SK-N-SH (cell line): ENCODE data around the gene KCNF1. TPM values are rescaled to one million over a fixed set of nuclear protein-coding genes. Genes with fewer than 3 reads are reported as not detected.

Source experiments
- CTCF ChIA-PET: fragments of 300-600, 350-600 bp; formaldehyde crosslinking; extraction: SDS; loops from one replicate; lab custom pipeline; 2021; lab: Yijun Ruan, JAX
- POLR2A ChIA-PET: fragments of 350-600 bp; sonication (Branson Sonifier 250); formaldehyde crosslinking; extraction: SDS; loops from one replicate; lab custom pipeline; 2020; ENCODE audit warnings: antibody characterized with exemption, inconsistent platforms; lab: Yijun Ruan, JAX
- DNase-seq: peaks from one replicate; pipeline ENCODE4 v3.0.0; 2012
- H2AFZ ChIP-seq: fragments of 200-600 bp; sonication (generic); 2 replicates; pipeline ENCODE4 v1.8.1; 2016; ENCODE audit warnings: antibody characterized with exemption, mild to moderate bottlenecking, low read depth
- H3F3A ChIP-seq: fragments of 200-600 bp; sonication (generic); replicated peaks from 2 replicates; pipeline ENCODE3; 2016; ENCODE audit warnings: antibody characterized with exemption, mild to moderate bottlenecking; ENCODE audit not compliant: insufficient read depth
- H3K27ac ChIP-seq, 2 experiments: fragments of 200-500 bp in 1 of 2; fragments of 200-600 bp in 1 of 2; sonication (Bioruptor generic) in 1 of 2; sonication (generic), shearing (Covaris generic) in 1 of 2; 2 replicates each; pipeline versions ENCODE4 v1.5.1 to v1.6.1; 2014 to 2016; ENCODE audit warnings: low read depth in 2 of 2, inconsistent platforms in 1 of 2, low read length in 1 of 2, mild to moderate bottlenecking in 1 of 2, mixed read lengths in 1 of 2
- H3K27me3 ChIP-seq: fragments of 200-600 bp; sonication (generic), shearing (Covaris generic); 2 replicates; pipeline ENCODE4 v1.6.1; 2016; ENCODE audit warnings: mixed run types; ENCODE audit not compliant: insufficient read depth
- H3K36me3 ChIP-seq, 2 experiments: fragments of 200-500 bp in 1 of 2; fragments of 200-600 bp in 1 of 2; sonication (Bioruptor generic) in 1 of 2; sonication (generic) in 1 of 2; replicated peaks in 1 of 2; 2 replicates each; pipeline versions ENCODE3 to v1.5.1; 2014 to 2016; ENCODE audit warnings: low read length in 1 of 2, mild to moderate bottlenecking in 1 of 2; ENCODE audit not compliant: insufficient read depth in 2 of 2, control insufficient read depth in 1 of 2
- H3K4me1 ChIP-seq, 2 experiments: fragments of 200-500 bp in 1 of 2; fragments of 200-600 bp in 1 of 2; sonication (Bioruptor generic) in 1 of 2; sonication (generic), shearing (Covaris generic) in 1 of 2; 2 replicates each; pipeline versions ENCODE4 v1.5.1 to v1.6.1; 2014 to 2016; ENCODE audit warnings: low read depth in 1 of 2, low read length in 1 of 2, mixed run types in 1 of 2; ENCODE audit not compliant: insufficient read depth in 2 of 2, control insufficient read depth in 1 of 2
- H3K4me2 ChIP-seq: fragments of 200-600 bp; sonication (generic), shearing (Covaris generic); 2 replicates; pipeline ENCODE4 v1.6.1; 2017; ENCODE audit warnings: mixed run types
- H3K4me3 ChIP-seq, 2 experiments: fragments of 200-500 bp in 1 of 2; fragments of 200-600 bp in 1 of 2; sonication (Bioruptor generic) in 1 of 2; sonication (generic), shearing (Covaris generic) in 1 of 2; 2 replicates each; pipeline versions ENCODE4 v1.5.1 to v1.8.1; 2014 to 2016; ENCODE audit warnings: low read depth in 2 of 2, inconsistent platforms in 1 of 2, low read length in 1 of 2, mild to moderate bottlenecking in 1 of 2, mixed read lengths in 1 of 2, moderate library complexity in 1 of 2
- H3K79me2 ChIP-seq: fragments of 200-600 bp; sonication (generic); 2 replicates; pipeline ENCODE4 v1.8.1; 2017; ENCODE audit warnings: mild to moderate bottlenecking; ENCODE audit not compliant: insufficient read depth
- H3K9ac ChIP-seq: fragments of 200-600 bp; sonication (generic); 2 replicates; pipeline ENCODE4 v1.6.1; 2017; ENCODE audit warnings: mixed run types
- H3K9me2 ChIP-seq: fragments of 200-600 bp; sonication (generic); 2 replicates; pipeline ENCODE4 v1.6.1; 2017; ENCODE audit warnings: mixed run types
- H3K9me3 ChIP-seq: fragments of 200-600 bp; sonication (generic); 2 replicates; pipeline ENCODE4 v1.6.1; 2017; ENCODE audit warnings: mixed run types, mild to moderate bottlenecking, moderate library complexity
- H4K20me1 ChIP-seq: fragments of 200-600 bp; sonication (generic); 2 replicates; pipeline ENCODE4 v1.6.1; 2017; ENCODE audit warnings: mild to moderate bottlenecking, mixed run types; ENCODE audit not compliant: insufficient read depth
- ELF1 ChIP-seq: IDR thresholded peaks from 2 replicates; pipeline ENCODE4 v1.4.0; 2012
- EP300 ChIP-seq, 2 experiments: IDR thresholded peaks; 2 replicates each; pipeline versions ENCODE4 v1.4.0 to v1.6.1; 2012; ENCODE audit warnings: borderline replicate concordance in 1 of 2, low read depth in 1 of 2, low read length in 1 of 2
- EZH2phosphoT487 ChIP-seq: fragments of 200-600 bp; sonication (generic); IDR thresholded peaks from 2 replicates; pipeline ENCODE4 v1.6.1; 2017; ENCODE audit warnings: low read depth, mixed run types, mild to moderate bottlenecking, antibody characterized with exemption, moderate library complexity, borderline replicate concordance
- FOSL2 ChIP-seq: IDR thresholded peaks from 2 replicates; pipeline ENCODE4 v1.4.0; 2012; ENCODE audit warnings: low read depth, mild to moderate bottlenecking, moderate library complexity, borderline replicate concordance
- FOXM1 ChIP-seq: IDR thresholded peaks from 2 replicates; pipeline ENCODE4 v1.4.0; 2012; ENCODE audit warnings: low read depth, mild to moderate bottlenecking
- MXI1 ChIP-seq: IDR thresholded peaks from 2 replicates; pipeline ENCODE4 v1.6.1; 2012; ENCODE audit warnings: mild to moderate bottlenecking, low read depth, low read length, improper control_type of control experiment
- NFIC ChIP-seq: IDR thresholded peaks from 2 replicates; pipeline ENCODE4 v1.4.0; 2012; ENCODE audit warnings: borderline replicate concordance
- POLR2AphosphoS5 ChIP-seq: IDR thresholded peaks from 2 replicates; pipeline ENCODE4 v1.6.1; 2012; ENCODE audit warnings: low read depth, low read length
- RCOR1 ChIP-seq: fragments of 150-350 bp; IDR thresholded peaks from 2 replicates; pipeline ENCODE4 v1.6.1; 2017; ENCODE audit warnings: antibody characterized with exemption, low read length
- RXRA ChIP-seq: IDR thresholded peaks from 2 replicates; pipeline ENCODE4 v1.4.0; 2012; ENCODE audit warnings: low read depth, mild to moderate bottlenecking, borderline replicate concordance
- SMC3 ChIP-seq: IDR thresholded peaks from 2 replicates; pipeline ENCODE4 v1.6.1; 2012; ENCODE audit warnings: low read depth, low read length, improper control_type of control experiment
- TAF1 ChIP-seq: IDR thresholded peaks from 2 replicates; pipeline ENCODE4 v1.6.1; 2012; ENCODE audit warnings: low read depth, mild to moderate bottlenecking, low read length, moderate library complexity, borderline replicate concordance
- TEAD4 ChIP-seq: IDR thresholded peaks from 2 replicates; pipeline ENCODE4 v1.4.0; 2012; ENCODE audit warnings: mild to moderate bottlenecking, borderline replicate concordance; ENCODE audit not compliant: insufficient read depth
- YY1 ChIP-seq: IDR thresholded peaks from 2 replicates; pipeline ENCODE4 v1.4.0; 2012; ENCODE audit warnings: low read depth, mild to moderate bottlenecking
- WGBS: methylation state at CpG from one replicate; pipeline ENCODE4 v1.1.6; 2017; ENCODE audit warnings: low lambda C conversion rate; 5-methylcytosine and 5-hydroxymethylcytosine counted together
- polyA plus RNA-seq, 3 experiments: library from polyadenylated mRNA; depleted of rRNA; stranded (reverse); fragments of >200 nt; gene quantifications; 2 replicates each; pipeline ENCODE4 v1.2.3, GENCODE V29; 2012
- TF ChIP-seq, protein P1 (sequence below): fragments of 200-600 bp; sonication (generic); IDR thresholded peaks from 2 replicates; pipeline ENCODE4 v1.6.1; 2017; ENCODE audit warnings: antibody characterized with exemption, mild to moderate bottlenecking, moderate library complexity
- TF ChIP-seq, protein P2 (sequence below): fragments of 150-350 bp; IDR thresholded peaks from 2 replicates; pipeline ENCODE4 v1.6.1; 2017; ENCODE audit warnings: antibody characterized with exemption, low read length, low read depth, borderline replicate concordance
- TF ChIP-seq, protein P3 (sequence below): IDR thresholded peaks from 2 replicates; pipeline ENCODE4; 2012

The KCNF1 gene
- polyA plus RNA-seq, 1 of the 3 experiments (the other 2 are of a cell fraction), result 0.23 TPM

DNA sequence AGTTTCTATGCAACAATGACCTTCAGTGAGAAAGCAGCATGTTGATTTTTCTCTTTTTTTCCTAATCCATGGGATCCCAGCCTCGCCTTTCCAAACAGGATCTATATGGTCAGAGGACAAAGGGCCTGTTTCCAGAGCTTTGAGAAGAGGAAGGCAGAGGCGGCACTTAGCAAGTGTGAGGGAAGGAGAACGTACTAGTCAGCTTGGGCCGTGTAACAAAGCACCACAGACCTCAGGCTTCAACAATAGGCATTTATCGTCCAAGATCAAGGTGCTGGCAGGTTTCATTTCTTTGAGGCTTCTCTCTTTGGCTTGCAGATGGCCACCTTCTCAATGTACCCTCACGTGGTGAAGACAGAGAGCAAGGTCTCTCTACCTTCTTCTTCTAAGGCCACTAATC, 7.3 kb upstream of the KCNF1 start:
- Histone ChIP-seq H3K27ac (no peak overlapping the region), H3F3A (no peaks in the 10 kb centered on the region), H3K79me2 (no peaks in the 10 kb centered on the region), H3K9ac (no peak overlapping the region), H3K9me2 (no peaks in the 10 kb centered on the region), H3K27me3 (no peaks in the 10 kb centered on the region), H4K20me1 (no peaks in the 10 kb centered on the region), H3K9me3 (no peaks in the 10 kb centered on the region), H3K36me3 (no peaks in the 10 kb centered on the region), H3K4me2 (no peak overlapping the region), H3K4me3 (no peak overlapping the region), H2AFZ (no peak overlapping the region), H3K4me1 (no peaks in the 10 kb centered on the region; a peak in 1 of 4 replicates)
- POLR2A ChIA-PET, result no interaction called here
- CTCF ChIA-PET, result interaction anchor here (1.0 to 1.6 kb wide), 3 partner anchors 72 to 228 kb away, joined by 3 to 14 read pairs (median 3); no protein-coding TSS in a partner anchor
- TF ChIP-seq, protein P1, sequence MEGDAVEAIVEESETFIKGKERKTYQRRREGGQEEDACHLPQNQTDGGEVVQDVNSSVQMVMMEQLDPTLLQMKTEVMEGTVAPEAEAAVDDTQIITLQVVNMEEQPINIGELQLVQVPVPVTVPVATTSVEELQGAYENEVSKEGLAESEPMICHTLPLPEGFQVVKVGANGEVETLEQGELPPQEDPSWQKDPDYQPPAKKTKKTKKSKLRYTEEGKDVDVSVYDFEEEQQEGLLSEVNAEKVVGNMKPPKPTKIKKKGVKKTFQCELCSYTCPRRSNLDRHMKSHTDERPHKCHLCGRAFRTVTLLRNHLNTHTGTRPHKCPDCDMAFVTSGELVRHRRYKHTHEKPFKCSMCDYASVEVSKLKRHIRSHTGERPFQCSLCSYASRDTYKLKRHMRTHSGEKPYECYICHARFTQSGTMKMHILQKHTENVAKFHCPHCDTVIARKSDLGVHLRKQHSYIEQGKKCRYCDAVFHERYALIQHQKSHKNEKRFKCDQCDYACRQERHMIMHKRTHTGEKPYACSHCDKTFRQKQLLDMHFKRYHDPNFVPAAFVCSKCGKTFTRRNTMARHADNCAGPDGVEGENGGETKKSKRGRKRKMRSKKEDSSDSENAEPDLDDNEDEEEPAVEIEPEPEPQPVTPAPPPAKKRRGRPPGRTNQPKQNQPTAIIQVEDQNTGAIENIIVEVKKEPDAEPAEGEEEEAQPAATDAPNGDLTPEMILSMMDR, result no peak
- TF ChIP-seq ELF1 (no peak), POLR2AphosphoS5 (no peak), MXI1 (no peak), FOXM1 (no peak), SMC3 (no peak), EZH2phosphoT487 (no peak), YY1 (no peak)
- WGBS, result 78% methylated on average over 6 of the region's 6 CpGs
- DNase-seq, result no peak

DNA sequence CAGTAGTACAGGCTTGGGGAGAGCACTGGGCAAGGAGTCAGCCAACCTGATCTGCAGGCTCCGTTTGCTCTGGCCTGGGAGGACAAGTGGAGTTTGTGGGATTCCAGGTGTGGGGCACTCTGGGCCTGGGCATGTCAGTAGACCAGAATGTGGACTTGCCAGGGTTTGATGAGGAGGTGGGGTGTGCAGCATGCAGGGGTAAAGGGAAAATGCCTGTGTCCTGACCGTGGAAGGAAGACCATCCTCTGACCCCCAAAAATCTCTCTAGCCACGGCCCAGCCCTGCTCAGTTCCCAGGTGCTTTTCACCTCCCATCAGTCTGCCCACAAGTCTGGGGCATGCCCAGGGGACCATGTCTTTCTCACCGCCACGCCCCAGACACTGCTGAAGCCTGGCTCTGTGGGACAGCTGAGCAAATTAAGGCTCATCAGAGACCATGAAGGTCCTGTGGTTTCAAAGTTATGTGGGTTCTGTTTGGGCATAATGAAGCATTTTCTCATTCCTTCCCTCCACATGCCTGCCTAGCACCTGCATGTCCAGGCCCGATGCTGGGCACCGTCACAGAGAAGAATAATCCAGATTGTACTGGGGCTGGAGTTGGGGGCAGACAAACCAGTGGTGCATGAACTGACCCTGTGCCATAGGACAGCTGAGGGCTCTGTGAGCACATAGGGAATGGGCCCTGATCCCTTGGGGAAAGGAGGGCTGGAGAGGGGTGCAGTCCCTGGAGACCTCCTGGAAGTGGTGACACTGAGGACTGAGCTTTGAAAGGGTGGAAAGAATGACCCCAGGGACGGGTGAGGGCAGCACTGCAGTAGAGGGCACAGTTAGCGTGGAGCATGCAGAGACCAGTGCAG, 6.5 kb upstream of the KCNF1 start:
- Histone ChIP-seq H3K9ac (no peak overlapping the region), H3K4me1 (no peaks in the 10 kb centered on the region; a peak in 1 of 4 replicates), H3K27ac (no peak overlapping the region), H3K4me3 (no peak overlapping the region), H3K36me3 (no peaks in the 10 kb centered on the region), H3K27me3 (no peaks in the 10 kb centered on the region), H3K79me2 (no peaks in the 10 kb centered on the region), H3F3A (no peaks in the 10 kb centered on the region), H2AFZ (no peak overlapping the region), H3K9me3 (no peaks in the 10 kb centered on the region), H3K4me2 (no peak overlapping the region), H3K9me2 (no peaks in the 10 kb centered on the region), H4K20me1 (no peaks in the 10 kb centered on the region)
- TF ChIP-seq FOSL2 (no peak), EP300 (IDR thresholded peaks at IDR 0.05; ENCODE audit: borderline replicate concordance in 1 of 2, low read depth in 1 of 2, low read length in 1 of 2) (no peak), RXRA (no peak), RCOR1 (no peak), NFIC (no peak), TEAD4 (no peak), FOXM1 (no peak), TAF1 (no peak)
- TF ChIP-seq, protein P2, sequence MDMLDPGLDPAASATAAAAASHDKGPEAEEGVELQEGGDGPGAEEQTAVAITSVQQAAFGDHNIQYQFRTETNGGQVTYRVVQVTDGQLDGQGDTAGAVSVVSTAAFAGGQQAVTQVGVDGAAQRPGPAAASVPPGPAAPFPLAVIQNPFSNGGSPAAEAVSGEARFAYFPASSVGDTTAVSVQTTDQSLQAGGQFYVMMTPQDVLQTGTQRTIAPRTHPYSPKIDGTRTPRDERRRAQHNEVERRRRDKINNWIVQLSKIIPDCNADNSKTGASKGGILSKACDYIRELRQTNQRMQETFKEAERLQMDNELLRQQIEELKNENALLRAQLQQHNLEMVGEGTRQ, result no peak
- TF ChIP-seq, protein P3, sequence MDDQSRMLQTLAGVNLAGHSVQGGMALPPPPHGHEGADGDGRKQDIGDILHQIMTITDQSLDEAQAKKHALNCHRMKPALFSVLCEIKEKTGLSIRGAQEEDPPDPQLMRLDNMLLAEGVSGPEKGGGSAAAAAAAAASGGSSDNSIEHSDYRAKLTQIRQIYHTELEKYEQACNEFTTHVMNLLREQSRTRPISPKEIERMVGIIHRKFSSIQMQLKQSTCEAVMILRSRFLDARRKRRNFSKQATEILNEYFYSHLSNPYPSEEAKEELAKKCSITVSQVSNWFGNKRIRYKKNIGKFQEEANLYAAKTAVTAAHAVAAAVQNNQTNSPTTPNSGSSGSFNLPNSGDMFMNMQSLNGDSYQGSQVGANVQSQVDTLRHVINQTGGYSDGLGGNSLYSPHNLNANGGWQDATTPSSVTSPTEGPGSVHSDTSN, result no peak
- ChIA-PET CTCF (interaction anchor here (1.0 to 13.7 kb wide), 4 partner anchors 73 to 227 kb away, joined by 3 to 192 read pairs (median 8); no protein-coding TSS in a partner anchor), POLR2A (no interaction called here)
- WGBS, result 73% methylated on average over 7 of the region's 9 CpGs
- DNase-seq, result no peak
